GM19239 (cell line): ENCODE data around the gene TGFBR3L.
"Not testable (repeated sequence)": the region's sequence is repeated elsewhere in the genome, so short reads cannot be mapped to it uniquely, and the experiment has no call there.

ENCODE experiments used
- DNase-seq: peaks from one replicate; pipeline ENCODE4 v3.0.0; 2011; ENCODE audit warnings: low spot score; ENCODE audit not compliant: insufficient read length
- FAIRE-seq: peaks from 2 replicates; lab custom pipeline; 2011; peaks lifted over from hg19 to GRCh38; lab: Jason Lieb, UNC

The TGFBR3L gene

GRCh38 chr19:7916103-7916954 lies 1.7 kb downstream of the TGFBR3L start:
- DNase-seq (no peak), FAIRE-seq (no peak)

GRCh38 chr19:7916955-7917266 lies 2.3 kb downstream of the TGFBR3L start:
- FAIRE-seq, result no peak
- no peak for DNase-seq

GRCh38 chr19:7917267-7918061 lies 2.8 kb downstream of the TGFBR3L start:
- FAIRE-seq, result no peak
- peak; percentile 78 for DNase-seq

GRCh38 chr19:7918062-7918614 lies 3.5 kb downstream of the TGFBR3L start:
- FAIRE-seq, DNase-seq: not testable (repeated sequence)

GRCh38 chr19:7918615-7919421 lies 4.2 kb downstream of the TGFBR3L start:
- FAIRE-seq, result no peak
- DNase-seq, result no peak

- DNase-seq (peak; percentile 96), FAIRE-seq (no peak)
These were observed 5.2 kb downstream of the TGFBR3L start, which contains the start of gene SNAPC2 for GRCh38 chr19:7919610-7920518. TSS of gene SNAPC2 (plus strand) at chr19:7920338. CDS start at chr19:7920367, 29 bp downstream.

GRCh38 chr19:7920519-7921301 lies 6.1 kb downstream of the TGFBR3L start:
- peak; percentile 84 for DNase-seq
- peak; percentile 99 for FAIRE-seq

- FAIRE-seq (no peak), DNase-seq (no peak)
These were observed 6.8 kb downstream of the TGFBR3L start for GRCh38 chr19:7921302-7921966.

- DNase-seq, result no peak
- no peak for FAIRE-seq
These were observed 7.6 kb downstream of the TGFBR3L start for GRCh38 chr19:7921967-7922835.

- no peak for DNase-seq
- FAIRE-seq, result no peak
These were observed 8.2 kb downstream of the TGFBR3L start for GRCh38 chr19:7922836-7923195.

- DNase-seq (no peak), FAIRE-seq (no peak)
These were observed 8.9 kb downstream of the TGFBR3L start for GRCh38 chr19:7923295-7924191.

- no peak for FAIRE-seq
- DNase-seq, result no peak
These were observed 9.6 kb downstream of the TGFBR3L start for GRCh38 chr19:7924241-7924640.

GRCh38 chr19:7924651-7925170 lies 10.1 kb downstream of the TGFBR3L start:
- DNase-seq (no peak), FAIRE-seq (no peak)

GRCh38 chr19:7925171-7925851 lies 10.7 kb downstream of the TGFBR3L start:
- DNase-seq, result peak; percentile 95
- FAIRE-seq, result peak; percentile 56

GRCh38 chr19:7926021-7926726 lies 11.5 kb downstream of the TGFBR3L start, which contains the start of gene CTXN1:
TSS of gene CTXN1 (minus strand) at chr19:7926135. CDS start at chr19:7925538, 597 bp downstream.
- DNase-seq (peak; percentile 87), FAIRE-seq (no peak)
